A673 (cell line): ENCODE results near the gene TIAM1. TPM values are rescaled to one million over a fixed set of nuclear protein-coding genes. Genes with fewer than 3 reads are reported as not detected.

Source experiments
- BruUV-seq: library from RNA; stranded (reverse); fragments of 400-500 nt; replicated peaks from 2 replicates; lab custom pipeline; 2021; lab: Mats Ljungman, UMichigan
- CTCF ChIA-PET: fragments of 300-600 bp; sonication (Branson Sonifier 250); formaldehyde crosslinking; loops from one replicate; lab custom pipeline; 2022; ENCODE audit warnings: antibody characterized with exemption; lab: Charles Lee
- POLR2A ChIA-PET: fragments of 300-600 bp; sonication (Branson Sonifier 250); formaldehyde crosslinking; loops from one replicate; lab custom pipeline; 2022; ENCODE audit warnings: antibody characterized with exemption; ENCODE audit not compliant: low non-redundant PET; lab: Charles Lee
- DNase-seq: peaks from one replicate; pipeline ENCODE4 v3.0.0-alpha.2; 2015; ENCODE audit warnings: low spot score
- H3K27ac ChIP-seq: fragments of 200-600 bp; sonication (generic); 2 replicates; pipeline ENCODE4 v1.5.1; 2016; ENCODE audit warnings: mixed run types, low read depth, mild to moderate bottlenecking, mixed read lengths, antibody characterized with exemption, low read length; ENCODE audit not compliant: poor library complexity, severe bottlenecking
- H3K27me3 ChIP-seq: fragments of 200-600 bp; sonication (generic); replicated peaks from 2 replicates; pipeline ENCODE4 v1.6.1; 2017; ENCODE audit warnings: mixed run types, low read depth, mild to moderate bottlenecking, mixed read lengths, antibody characterized with exemption, low read length; ENCODE audit not compliant: insufficient read depth, poor library complexity
- H3K36me3 ChIP-seq: fragments of 200-600 bp; sonication (generic); 2 replicates; pipeline ENCODE4 v1.6.1; 2016; ENCODE audit warnings: mixed run types, mild to moderate bottlenecking, mixed read lengths, antibody characterized with exemption, low read length; ENCODE audit not compliant: insufficient read depth, poor library complexity, severe bottlenecking
- H3K4me1 ChIP-seq: fragments of 200-600 bp; sonication (generic); 2 replicates; pipeline ENCODE4 v1.6.1; 2017; ENCODE audit warnings: mixed run types, mild to moderate bottlenecking, mixed read lengths, antibody characterized with exemption, low read length; ENCODE audit not compliant: insufficient read depth, poor library complexity, severe bottlenecking
- H3K4me3 ChIP-seq: fragments of 200-600 bp; sonication (generic); 2 replicates; pipeline ENCODE4 v1.5.1; 2016; ENCODE audit warnings: low read depth, mixed run types, mild to moderate bottlenecking, mixed read lengths, low read length; ENCODE audit not compliant: poor library complexity, severe bottlenecking
- H3K9me3 ChIP-seq: fragments of 200-600 bp; sonication (generic); 2 replicates; pipeline ENCODE4 v1.6.1; 2016; ENCODE audit warnings: mixed run types, low read depth, mild to moderate bottlenecking, mixed read lengths, antibody characterized with exemption, low read length; ENCODE audit not compliant: poor library complexity, severe bottlenecking
- EZH2 ChIP-seq: fragments of 200-600 bp; sonication (generic); IDR thresholded peaks from 2 replicates; pipeline ENCODE4 v1.6.1; 2017; ENCODE audit warnings: borderline replicate concordance, low read depth, mild to moderate bottlenecking, mixed read lengths, antibody characterized with exemption, low read length; ENCODE audit not compliant: poor library complexity, severe bottlenecking
- intact Hi-C: fragments of 100-400 bp; cut with micrococcal nuclease; formaldehyde crosslinking; loops from one replicate; pipeline ENCODE4 v1.10.0; 2022; ENCODE audit not compliant: unreplicated experiment
- total RNA-seq: library from RNA; stranded (reverse); gene quantifications from 2 replicates; pipeline ENCODE4 v1.2.3, GENCODE V29; 2021
- TF ChIP-seq, protein P1 (sequence below): fragments of 300-800, 200-600 bp; sonication (generic); conservative IDR thresholded peaks from 2 replicates; pipeline ENCODE4 v1.5.1; 2017; ENCODE audit warnings: low read depth, mild to moderate bottlenecking, antibody characterized with exemption, low read length, moderate library complexity, mixed read lengths

Gene TIAM1
- total RNA-seq, 1 experiment from 2014 or later = 9.6 TPM

DNA sequence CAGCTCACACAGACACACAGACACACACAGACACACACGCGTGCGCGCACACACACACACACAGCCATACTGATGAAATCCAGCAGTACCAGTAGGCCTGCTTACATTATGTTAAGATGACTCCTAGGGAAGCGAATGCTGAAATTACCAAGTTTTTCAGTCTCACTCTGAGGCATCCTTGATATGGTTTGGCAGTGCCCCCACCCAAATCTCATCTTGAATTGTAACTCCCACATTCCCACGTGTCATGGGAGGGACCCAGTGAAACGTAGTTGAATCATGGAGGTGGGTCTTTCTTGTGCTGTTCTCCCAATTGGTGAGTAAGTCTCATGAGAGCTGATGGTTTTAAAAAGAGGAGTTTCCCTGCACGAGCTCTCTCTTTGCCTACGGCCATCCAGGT, 64.1 kb downstream of the TIAM1 start:
- CTCF ChIA-PET = no interaction called here
- H3K9me3 ChIP-seq = no peaks in the 10 kb centered on the region
- H3K27me3 ChIP-seq = no peaks in the 10 kb centered on the region
- no peaks in the 10 kb centered on the region for H3K36me3 ChIP-seq
- intact Hi-C loops = no loop called here
- H3K4me1 ChIP-seq = no peaks in the 10 kb centered on the region
- no peak for DNase-seq
- no TSS peak for BruUV-seq
- no peak overlapping the region for H3K27ac ChIP-seq
- no peak overlapping the region for H3K4me3 ChIP-seq
- POLR2A ChIA-PET = no interaction called here
- TF ChIP-seq, protein P1, sequence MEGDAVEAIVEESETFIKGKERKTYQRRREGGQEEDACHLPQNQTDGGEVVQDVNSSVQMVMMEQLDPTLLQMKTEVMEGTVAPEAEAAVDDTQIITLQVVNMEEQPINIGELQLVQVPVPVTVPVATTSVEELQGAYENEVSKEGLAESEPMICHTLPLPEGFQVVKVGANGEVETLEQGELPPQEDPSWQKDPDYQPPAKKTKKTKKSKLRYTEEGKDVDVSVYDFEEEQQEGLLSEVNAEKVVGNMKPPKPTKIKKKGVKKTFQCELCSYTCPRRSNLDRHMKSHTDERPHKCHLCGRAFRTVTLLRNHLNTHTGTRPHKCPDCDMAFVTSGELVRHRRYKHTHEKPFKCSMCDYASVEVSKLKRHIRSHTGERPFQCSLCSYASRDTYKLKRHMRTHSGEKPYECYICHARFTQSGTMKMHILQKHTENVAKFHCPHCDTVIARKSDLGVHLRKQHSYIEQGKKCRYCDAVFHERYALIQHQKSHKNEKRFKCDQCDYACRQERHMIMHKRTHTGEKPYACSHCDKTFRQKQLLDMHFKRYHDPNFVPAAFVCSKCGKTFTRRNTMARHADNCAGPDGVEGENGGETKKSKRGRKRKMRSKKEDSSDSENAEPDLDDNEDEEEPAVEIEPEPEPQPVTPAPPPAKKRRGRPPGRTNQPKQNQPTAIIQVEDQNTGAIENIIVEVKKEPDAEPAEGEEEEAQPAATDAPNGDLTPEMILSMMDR = no peak
- no peak for TF ChIP-seq EZH2

DNA sequence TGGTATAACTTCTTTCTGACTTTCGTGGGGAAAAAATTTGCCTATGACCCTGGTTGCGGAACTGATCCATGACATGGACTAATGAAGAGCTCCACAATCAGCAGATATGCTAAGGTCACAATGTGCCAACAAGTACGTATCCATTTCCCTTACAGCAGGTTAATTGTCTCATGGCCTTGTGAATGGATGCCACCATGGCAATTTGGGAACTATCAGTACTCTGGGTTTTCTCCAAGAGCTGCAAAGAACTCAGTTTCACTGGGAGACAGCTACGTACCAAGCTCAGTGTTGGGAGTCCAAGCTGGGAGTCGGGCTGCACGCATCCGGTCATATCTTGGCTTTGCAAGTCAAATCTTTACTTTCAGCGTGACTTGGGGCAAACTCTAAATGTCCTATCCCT, 64.8 kb downstream of the TIAM1 start:
- no TSS peak for BruUV-seq
- POLR2A ChIA-PET = no interaction called here
- no peak overlapping the region for H3K27ac ChIP-seq
- H3K27me3 ChIP-seq = no peaks in the 10 kb centered on the region
- no peak overlapping the region for H3K4me3 ChIP-seq
- no peaks in the 10 kb centered on the region for H3K36me3 ChIP-seq
- CTCF ChIA-PET = no interaction called here
- no peaks in the 10 kb centered on the region for H3K4me1 ChIP-seq
- no peak for TF ChIP-seq EZH2
- TF ChIP-seq, protein P1 = no peak
- no peak for DNase-seq
- intact Hi-C loops = no loop called here
- no peaks in the 10 kb centered on the region for H3K9me3 ChIP-seq

DNA sequence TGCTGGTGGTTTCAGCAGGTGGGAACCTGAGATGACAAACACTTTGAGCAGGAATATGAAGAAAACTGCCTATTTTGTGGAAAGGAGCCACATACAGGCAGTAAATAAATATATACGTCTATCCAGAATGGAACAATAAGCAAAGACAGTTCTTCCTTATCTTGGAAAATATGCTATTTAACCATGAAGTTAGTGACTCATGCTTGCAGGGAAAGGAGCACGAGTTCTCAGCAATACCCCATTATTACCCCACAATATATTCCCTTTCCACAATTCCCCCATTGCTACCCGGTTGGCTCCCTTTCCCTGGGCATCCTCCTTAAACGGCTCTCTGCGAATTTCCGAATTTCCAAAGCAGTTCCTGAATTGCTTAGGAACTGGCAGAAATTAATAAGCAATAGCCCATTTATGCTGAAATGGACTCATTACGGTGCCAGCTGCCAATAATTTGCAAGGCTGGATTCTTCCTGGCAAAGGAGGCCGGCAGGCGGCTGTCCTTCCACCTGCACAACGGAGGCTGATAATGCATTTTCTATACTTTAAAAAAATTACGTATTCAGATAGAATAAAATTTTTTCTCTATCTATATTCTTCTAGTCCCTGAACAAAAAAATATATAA, 65.4 kb downstream of the TIAM1 start:
- TF ChIP-seq, protein P1 = no peak
- no peak for TF ChIP-seq EZH2

More for the DNA sequence above, 65.4 kb downstream of the TIAM1 start:
- no peak for DNase-seq
- H3K4me3 ChIP-seq = no peak overlapping the region
- BruUV-seq = no TSS peak
- POLR2A ChIA-PET = no interaction called here
- H3K4me1 ChIP-seq = no peaks in the 10 kb centered on the region
- intact Hi-C loops = no loop called here
- H3K36me3 ChIP-seq = no peaks in the 10 kb centered on the region
- H3K27ac ChIP-seq = no peak overlapping the region
- no peaks in the 10 kb centered on the region for H3K9me3 ChIP-seq
- CTCF ChIA-PET = no interaction called here
- no peaks in the 10 kb centered on the region for H3K27me3 ChIP-seq
